ENCODE data around the gene OTOG. TPM values are rescaled to one million over a fixed set of nuclear protein-coding genes. Genes with fewer than 3 reads are reported as not detected.

OTOG gene
- total RNA-seq, 1 donor from 2014 or later = not detected

DNA sequence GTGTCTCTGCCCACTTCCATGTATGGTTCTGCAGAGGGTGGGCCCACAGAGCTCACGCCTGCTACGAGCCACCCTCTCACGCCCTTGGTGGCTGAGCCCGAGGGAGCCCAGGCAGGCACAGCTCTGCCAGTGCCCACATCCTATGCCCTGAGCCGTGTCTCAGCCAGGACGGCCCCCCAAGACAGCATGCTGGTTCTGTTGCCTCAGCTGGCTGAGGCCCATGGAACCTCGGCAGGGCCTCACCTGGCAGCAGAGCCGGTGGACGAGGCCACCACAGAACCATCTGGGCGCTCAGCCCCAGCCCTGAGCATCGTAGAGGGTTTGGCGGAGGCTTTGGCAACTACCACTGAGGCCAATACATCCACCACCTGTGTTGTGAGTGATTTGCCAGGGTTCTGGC, 64.0 kb downstream of the OTOG start:
- Histone ChIP-seq H3K27me3 (no peaks in the 10 kb centered on the region), H3K4me1 (no peaks in the 10 kb centered on the region), H3K9me3 (no peaks in the 10 kb centered on the region), H3K27ac (no peak overlapping the region), H3K4me3 (no peak overlapping the region), H3K36me3 (no peaks in the 10 kb centered on the region)
- intact Hi-C loops (cut with DNase I) = no loop called here
- DNase-seq (ENCODE audit: extremely low spot score in 2 of 2) = peak in 1 of 2 donors; percentile 78
- no peak for TF ChIP-seq POLR2AphosphoS5 (IDR thresholded peaks at IDR 0.05; ENCODE audit: insufficient read depth in 1 of 2, low read depth in 1 of 2)
- TF ChIP-seq, protein P1, sequence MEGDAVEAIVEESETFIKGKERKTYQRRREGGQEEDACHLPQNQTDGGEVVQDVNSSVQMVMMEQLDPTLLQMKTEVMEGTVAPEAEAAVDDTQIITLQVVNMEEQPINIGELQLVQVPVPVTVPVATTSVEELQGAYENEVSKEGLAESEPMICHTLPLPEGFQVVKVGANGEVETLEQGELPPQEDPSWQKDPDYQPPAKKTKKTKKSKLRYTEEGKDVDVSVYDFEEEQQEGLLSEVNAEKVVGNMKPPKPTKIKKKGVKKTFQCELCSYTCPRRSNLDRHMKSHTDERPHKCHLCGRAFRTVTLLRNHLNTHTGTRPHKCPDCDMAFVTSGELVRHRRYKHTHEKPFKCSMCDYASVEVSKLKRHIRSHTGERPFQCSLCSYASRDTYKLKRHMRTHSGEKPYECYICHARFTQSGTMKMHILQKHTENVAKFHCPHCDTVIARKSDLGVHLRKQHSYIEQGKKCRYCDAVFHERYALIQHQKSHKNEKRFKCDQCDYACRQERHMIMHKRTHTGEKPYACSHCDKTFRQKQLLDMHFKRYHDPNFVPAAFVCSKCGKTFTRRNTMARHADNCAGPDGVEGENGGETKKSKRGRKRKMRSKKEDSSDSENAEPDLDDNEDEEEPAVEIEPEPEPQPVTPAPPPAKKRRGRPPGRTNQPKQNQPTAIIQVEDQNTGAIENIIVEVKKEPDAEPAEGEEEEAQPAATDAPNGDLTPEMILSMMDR (IDR thresholded peaks at IDR 0.05) = no peak
- TF ChIP-seq POLR2A (IDR thresholded peaks at IDR 0.05) = no peak

DNA sequence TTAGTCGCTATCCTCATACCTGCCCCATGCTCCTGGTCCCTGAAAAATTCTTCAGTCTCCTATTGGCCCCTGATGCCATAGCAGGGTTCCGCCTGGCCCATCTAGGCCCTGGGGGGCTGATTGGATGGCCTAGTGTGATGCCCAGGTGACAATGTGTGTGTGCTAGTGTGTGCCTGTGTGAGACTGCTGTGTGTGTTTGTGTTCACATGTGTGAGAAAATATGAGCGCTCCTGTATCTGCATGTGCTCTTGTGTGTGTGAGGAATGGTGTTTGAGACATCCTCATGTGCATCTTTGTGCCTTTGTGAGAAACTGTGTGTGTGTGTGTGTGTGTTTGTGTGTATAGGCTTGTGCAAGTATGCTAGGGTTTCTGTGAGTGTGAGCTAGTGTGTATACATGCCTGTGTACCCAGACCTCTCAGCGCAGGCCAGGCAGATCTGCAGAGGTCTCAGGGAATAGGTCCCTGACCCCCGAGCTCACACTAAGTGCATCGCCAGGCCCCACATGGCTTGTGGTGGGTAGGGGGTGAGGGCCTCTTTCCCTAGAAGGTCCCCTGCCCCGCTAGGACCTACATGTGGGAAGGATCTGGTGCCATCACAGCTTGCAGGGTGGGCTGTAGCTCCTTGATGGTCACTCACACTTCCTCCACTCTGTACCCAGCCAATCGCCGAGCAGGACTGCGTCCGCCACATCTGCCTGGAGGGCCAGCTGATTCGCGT, 64.6 kb downstream of the OTOG start:
- intact Hi-C loops (cut with DNase I) = no loop called here
- Histone ChIP-seq H3K9me3 (no peaks in the 10 kb centered on the region), H3K4me1 (no peaks in the 10 kb centered on the region), H3K27ac (no peak overlapping the region), H3K36me3 (no peaks in the 10 kb centered on the region), H3K4me3 (no peak overlapping the region), H3K27me3 (no peaks in the 10 kb centered on the region)
- DNase-seq (ENCODE audit: extremely low spot score in 2 of 2) = peak in 1 of 2 donors; percentile 65
- TF ChIP-seq, protein P1 (IDR thresholded peaks at IDR 0.05) = no peak
- TF ChIP-seq POLR2A (IDR thresholded peaks at IDR 0.05) = no peak
- no peak for TF ChIP-seq POLR2AphosphoS5 (IDR thresholded peaks at IDR 0.05; ENCODE audit: insufficient read depth in 1 of 2, low read depth in 1 of 2)

DNA sequence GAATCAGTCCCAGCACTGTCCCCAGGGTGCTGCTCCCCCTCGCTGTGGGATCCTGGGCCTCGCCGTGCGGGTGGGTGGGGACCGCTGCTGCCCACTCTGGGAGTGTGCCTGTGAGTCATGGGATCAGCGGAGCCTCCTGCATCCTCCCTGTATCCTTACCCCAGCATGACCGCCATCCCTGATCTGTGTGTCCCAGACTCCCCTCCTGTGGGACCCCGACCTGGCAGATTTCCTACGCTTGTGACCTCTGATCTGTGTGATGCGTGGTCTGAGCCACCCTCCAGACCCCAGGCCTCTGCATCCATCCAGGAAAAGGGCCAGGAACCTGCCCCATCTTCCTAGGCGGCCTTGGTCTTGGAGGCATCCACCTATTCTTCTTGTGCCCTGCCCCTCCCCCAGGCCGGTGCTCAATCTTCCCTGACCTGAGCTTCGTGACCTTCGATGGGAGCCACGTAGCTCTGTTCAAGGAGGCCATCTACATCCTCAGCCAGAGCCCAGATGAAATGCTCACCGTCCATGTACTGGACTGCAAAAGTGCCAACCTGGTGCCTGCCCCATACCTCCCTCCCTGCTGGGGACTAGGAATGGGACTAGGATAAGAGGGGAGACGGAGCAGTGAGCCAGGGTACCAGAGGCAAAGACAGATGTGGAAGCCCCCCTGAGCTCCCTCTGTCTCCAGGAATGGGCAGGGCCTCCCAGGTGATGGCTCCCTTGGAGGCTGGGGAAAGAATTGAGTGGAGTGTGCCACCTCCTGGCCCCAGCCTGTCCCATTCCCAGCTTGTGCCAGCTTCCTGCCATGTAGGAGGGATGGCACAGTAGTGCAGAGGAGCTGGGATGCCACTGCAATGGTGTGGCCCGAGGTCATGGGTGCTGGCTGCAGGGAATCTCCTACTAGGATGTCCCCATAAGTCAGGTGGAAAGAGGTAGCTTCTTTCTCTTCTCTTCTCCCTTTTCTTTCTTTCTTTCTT, 65.4 kb downstream of the OTOG start:
- Histone ChIP-seq H3K9me3 (no peaks in the 10 kb centered on the region), H3K27me3 (no peaks in the 10 kb centered on the region), H3K4me1 (no peaks in the 10 kb centered on the region), H3K27ac (no peak overlapping the region), H3K36me3 (no peaks in the 10 kb centered on the region), H3K4me3 (no peak overlapping the region)
- peak; percentile 81 for DNase-seq (ENCODE audit: extremely low spot score in 2 of 2)
- intact Hi-C loops (cut with DNase I) = no loop called here
- TF ChIP-seq, protein P1 (IDR thresholded peaks at IDR 0.05) = no peak
- TF ChIP-seq POLR2A (IDR thresholded peaks at IDR 0.05) (no peak), POLR2AphosphoS5 (IDR thresholded peaks at IDR 0.05; ENCODE audit: insufficient read depth in 1 of 2, low read depth in 1 of 2) (no peak)

DNA sequence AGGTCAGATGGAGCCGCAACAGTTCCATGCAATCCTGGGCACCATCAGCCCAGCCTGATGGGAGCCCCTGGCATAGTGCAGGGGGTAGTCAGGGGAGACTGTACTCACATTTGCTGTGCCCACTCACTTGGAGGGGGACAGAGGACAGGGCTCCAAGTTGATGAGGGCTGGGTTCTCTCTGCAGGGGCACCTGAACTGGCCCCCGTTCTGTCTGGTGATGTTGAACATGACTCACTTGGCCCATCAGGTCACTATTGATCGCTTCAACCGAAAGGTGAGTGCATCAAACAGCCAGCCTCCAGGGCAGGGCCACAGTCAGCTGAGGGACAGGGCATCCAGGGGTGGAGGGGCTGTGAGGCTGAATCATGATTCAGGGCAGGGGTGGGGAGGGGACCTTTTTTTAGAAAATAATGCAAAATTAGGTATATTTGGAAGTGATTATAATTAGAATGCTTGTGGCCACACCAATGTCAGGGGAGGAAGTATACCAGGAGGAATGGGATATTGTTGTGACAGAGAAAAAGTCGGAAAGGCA, 66.4 kb downstream of the OTOG start:
- H3K4me1 ChIP-seq = no peaks in the 10 kb centered on the region
- H3K27ac ChIP-seq = no peak overlapping the region
- intact Hi-C loops (cut with DNase I) = no loop called here
- no peaks in the 10 kb centered on the region for H3K27me3 ChIP-seq
- H3K9me3 ChIP-seq = no peaks in the 10 kb centered on the region
- TF ChIP-seq POLR2AphosphoS5 (IDR thresholded peaks at IDR 0.05; ENCODE audit: insufficient read depth in 1 of 2, low read depth in 1 of 2) = no peak
- TF ChIP-seq, protein P1 (IDR thresholded peaks at IDR 0.05) = no peak
- peak; percentile 22 to 74 for DNase-seq (ENCODE audit: extremely low spot score in 2 of 2)
- H3K36me3 ChIP-seq = no peaks in the 10 kb centered on the region
- H3K4me3 ChIP-seq = no peak overlapping the region

Measured in vagina (tissue), 2 donors.